ENCODE measurements around the gene PDCL2. TPM values are rescaled to one million over a fixed set of nuclear protein-coding genes. Genes with fewer than 3 reads are reported as not detected.

Gene PDCL2
- total and polyA plus RNA-seq, 9 of the 15 experiments (the other 6 are each of a cell fraction or from before 2014, with no cell fraction given): 0.62 to 2.5 (median 1.2) TPM

GRCh38 chr4:55546756-55547465, 45.1 kb downstream of the PDCL2 start, which contains the start of gene CLOCK (continued):
- TF ChIP-seq ZNF395 (CRISPR knock-in tag; IDR thresholded peaks at IDR 0.05): no peak
- no peak for TF ChIP-seq ATF6 (CRISPR knock-in tag; IDR thresholded peaks at IDR 0.05)
- no peak for TF ChIP-seq ZNF143 (CRISPR knock-in tag; IDR thresholded peaks at IDR 0.05)
- TF ChIP-seq RBM34 (IDR thresholded peaks at IDR 0.05; ENCODE audit: borderline replicate concordance, insufficient read depth, low read length): 0 out of 2 replicates have a peak, but pooled peaks have one; percentile 69
- TF ChIP-seq, protein P1, sequence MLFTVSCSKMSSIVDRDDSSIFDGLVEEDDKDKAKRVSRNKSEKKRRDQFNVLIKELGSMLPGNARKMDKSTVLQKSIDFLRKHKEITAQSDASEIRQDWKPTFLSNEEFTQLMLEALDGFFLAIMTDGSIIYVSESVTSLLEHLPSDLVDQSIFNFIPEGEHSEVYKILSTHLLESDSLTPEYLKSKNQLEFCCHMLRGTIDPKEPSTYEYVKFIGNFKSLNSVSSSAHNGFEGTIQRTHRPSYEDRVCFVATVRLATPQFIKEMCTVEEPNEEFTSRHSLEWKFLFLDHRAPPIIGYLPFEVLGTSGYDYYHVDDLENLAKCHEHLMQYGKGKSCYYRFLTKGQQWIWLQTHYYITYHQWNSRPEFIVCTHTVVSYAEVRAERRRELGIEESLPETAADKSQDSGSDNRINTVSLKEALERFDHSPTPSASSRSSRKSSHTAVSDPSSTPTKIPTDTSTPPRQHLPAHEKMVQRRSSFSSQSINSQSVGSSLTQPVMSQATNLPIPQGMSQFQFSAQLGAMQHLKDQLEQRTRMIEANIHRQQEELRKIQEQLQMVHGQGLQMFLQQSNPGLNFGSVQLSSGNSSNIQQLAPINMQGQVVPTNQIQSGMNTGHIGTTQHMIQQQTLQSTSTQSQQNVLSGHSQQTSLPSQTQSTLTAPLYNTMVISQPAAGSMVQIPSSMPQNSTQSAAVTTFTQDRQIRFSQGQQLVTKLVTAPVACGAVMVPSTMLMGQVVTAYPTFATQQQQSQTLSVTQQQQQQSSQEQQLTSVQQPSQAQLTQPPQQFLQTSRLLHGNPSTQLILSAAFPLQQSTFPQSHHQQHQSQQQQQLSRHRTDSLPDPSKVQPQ (CRISPR knock-in tag; IDR thresholded peaks at IDR 0.05; ENCODE audit: borderline replicate concordance): no peak
- TF ChIP-seq, protein P2, sequence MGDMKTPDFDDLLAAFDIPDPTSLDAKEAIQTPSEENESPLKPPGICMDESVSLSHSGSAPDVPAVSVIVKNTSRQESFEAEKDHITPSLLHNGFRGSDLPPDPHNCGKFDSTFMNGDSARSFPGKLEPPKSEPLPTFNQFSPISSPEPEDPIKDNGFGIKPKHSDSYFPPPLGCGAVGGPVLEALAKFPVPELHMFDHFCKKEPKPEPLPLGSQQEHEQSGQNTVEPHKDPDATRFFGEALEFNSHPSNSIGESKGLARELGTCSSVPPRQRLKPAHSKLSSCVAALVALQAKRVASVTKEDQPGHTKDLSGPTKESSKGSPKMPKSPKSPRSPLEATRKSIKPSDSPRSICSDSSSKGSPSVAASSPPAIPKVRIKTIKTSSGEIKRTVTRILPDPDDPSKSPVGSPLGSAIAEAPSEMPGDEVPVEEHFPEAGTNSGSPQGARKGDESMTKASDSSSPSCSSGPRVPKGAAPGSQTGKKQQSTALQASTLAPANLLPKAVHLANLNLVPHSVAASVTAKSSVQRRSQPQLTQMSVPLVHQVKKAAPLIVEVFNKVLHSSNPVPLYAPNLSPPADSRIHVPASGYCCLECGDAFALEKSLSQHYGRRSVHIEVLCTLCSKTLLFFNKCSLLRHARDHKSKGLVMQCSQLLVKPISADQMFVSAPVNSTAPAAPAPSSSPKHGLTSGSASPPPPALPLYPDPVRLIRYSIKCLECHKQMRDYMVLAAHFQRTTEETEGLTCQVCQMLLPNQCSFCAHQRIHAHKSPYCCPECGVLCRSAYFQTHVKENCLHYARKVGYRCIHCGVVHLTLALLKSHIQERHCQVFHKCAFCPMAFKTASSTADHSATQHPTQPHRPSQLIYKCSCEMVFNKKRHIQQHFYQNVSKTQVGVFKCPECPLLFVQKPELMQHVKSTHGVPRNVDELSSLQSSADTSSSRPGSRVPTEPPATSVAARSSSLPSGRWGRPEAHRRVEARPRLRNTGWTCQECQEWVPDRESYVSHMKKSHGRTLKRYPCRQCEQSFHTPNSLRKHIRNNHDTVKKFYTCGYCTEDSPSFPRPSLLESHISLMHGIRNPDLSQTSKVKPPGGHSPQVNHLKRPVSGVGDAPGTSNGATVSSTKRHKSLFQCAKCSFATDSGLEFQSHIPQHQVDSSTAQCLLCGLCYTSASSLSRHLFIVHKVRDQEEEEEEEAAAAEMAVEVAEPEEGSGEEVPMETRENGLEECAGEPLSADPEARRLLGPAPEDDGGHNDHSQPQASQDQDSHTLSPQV (IDR thresholded peaks at IDR 0.05): no peak
- no peak for TF ChIP-seq YY1 (IDR thresholded peaks at IDR 0.05; ENCODE audit: borderline replicate concordance in 1 of 3, control insufficient read depth in 1 of 3, extremely low read depth in 1 of 3, insufficient read depth in 3 of 3, insufficient read length in 1 of 3, insufficient replicate concordance in 2 of 3, low read depth in 1 of 3, low read length in 2 of 3)
- no peak for TF ChIP-seq HLTF (IDR thresholded peaks at IDR 0.05)
- no peak for TF ChIP-seq ZNF274 (IDR thresholded peaks at IDR 0.05; ENCODE audit: borderline replicate concordance, low read depth, low read length)
- TF ChIP-seq ZNF561 (CRISPR knock-in tag; conservative IDR thresholded peaks at IDR 0.05): no peak
- no peak for TF ChIP-seq E2F8 (IDR thresholded peaks at IDR 0.05; ENCODE audit: low read depth, partially characterized antibody)

Data from K562 (cell line).